Suppressor macrophage treated with lipopolysaccharide for 1 hour (primary cell): ENCODE measurements around the gene SDK1.
"Not testable (repeated sequence)": the region's sequence is repeated elsewhere in the genome, so short reads cannot be mapped to it uniquely, and the experiment has no call there.

Experiments used
- DNase-seq, 3 donors: peaks; one replicate each; pipeline ENCODE4 v3.0.0-alpha.2; 2020 to 2022

Gene SDK1

GRCh38 chr7:4269746-4270145 lies 968.7 kb downstream of the SDK1 start:
- DNase-seq, result no peak

- no peak for DNase-seq
These were observed 969.2 kb downstream of the SDK1 start for GRCh38 chr7:4270268-4270667.

- DNase-seq, result no peak
These were observed 970.1 kb downstream of the SDK1 start for GRCh38 chr7:4270941-4271715.

GRCh38 chr7:4271716-4272015 lies 970.6 kb downstream of the SDK1 start:
- DNase-seq, result no peak

GRCh38 chr7:4272141-4272540 lies 971.1 kb downstream of the SDK1 start:
- no peak for DNase-seq

GRCh38 chr7:4273566-4274230 lies 972.6 kb downstream of the SDK1 start:
- DNase-seq, result no peak

GRCh38 chr7:4274286-4274685 lies 973.2 kb downstream of the SDK1 start:
- DNase-seq, result no peak

- no peak for DNase-seq
These were observed 976.9 kb downstream of the SDK1 start for GRCh38 chr7:4277936-4278335.

GRCh38 chr7:4279216-4279615 lies 978.2 kb downstream of the SDK1 start:
- peak in 1 of 3 donors; percentile 1 for DNase-seq

- DNase-seq, result no peak
These were observed 980.4 kb downstream of the SDK1 start for GRCh38 chr7:4281231-4281993.

- DNase-seq, result no peak
These were observed 981.6 kb downstream of the SDK1 start for GRCh38 chr7:4282434-4283223.

- no peak for DNase-seq
These were observed 985.3 kb downstream of the SDK1 start for GRCh38 chr7:4286351-4286750.

GRCh38 chr7:4288791-4289394 lies 987.8 kb downstream of the SDK1 start:
- peak in 1 of 3 donors; percentile 51 for DNase-seq

GRCh38 chr7:4297165-4297917 lies 996.3 kb downstream of the SDK1 start:
- no peak for DNase-seq

- no peak for DNase-seq
These were observed 996.8 kb downstream of the SDK1 start for GRCh38 chr7:4297918-4298219.

GRCh38 chr7:4299431-4299830 lies 998.4 kb downstream of the SDK1 start:
- DNase-seq, result no peak

- no peak for DNase-seq
These were observed 1001.3 kb downstream of the SDK1 start for GRCh38 chr7:4302203-4302905.

- DNase-seq, result no peak
These were observed 1006.5 kb downstream of the SDK1 start for GRCh38 chr7:4307316-4308204.

GRCh38 chr7:4308205-4308590 lies 1007.1 kb downstream of the SDK1 start:
- no peak for DNase-seq

GRCh38 chr7:4313911-4314310 lies 1012.9 kb downstream of the SDK1 start:
- DNase-seq, result not testable (repeated sequence)
